ENCODE measurements around the gene LIN28A. TPM values are rescaled to one million over a fixed set of nuclear protein-coding genes. Genes with fewer than 3 reads are reported as not detected.
"Not testable (repeated sequence)": the region's sequence is repeated elsewhere in the genome, so short reads cannot be mapped to it uniquely, and the experiment has no call there.

LIN28A gene
- total and polyA plus RNA-seq, 4 donors: 0.20 TPM; not detected in 3

- H3K27me3 ChIP-seq (ENCODE audit: control insufficient read depth, insufficient read depth, low read length): no peaks in the 10 kb centered on the region
- no peak overlapping the region for H3K4me3 ChIP-seq (ENCODE audit: low read depth, low read length)
- no peak for DNase-seq (ENCODE audit: low read depth in 4 of 6, low spot score in 6 of 6)
- H3K27ac ChIP-seq (ENCODE audit: low read depth, low read length): no peak overlapping the region
- H3K9me3 ChIP-seq (ENCODE audit: control insufficient read depth, insufficient read depth, low read length): no peaks in the 10 kb centered on the region
- H3K4me1 ChIP-seq (ENCODE audit: control insufficient read depth, insufficient read depth, low read length): no peaks in the 10 kb centered on the region
- 65% methylated on average over 5 of the region's 6 CpGs for WGBS (ENCODE audit: insufficient coverage)
- no peaks in the 10 kb centered on the region for H3K36me3 ChIP-seq (ENCODE audit: control insufficient read depth, insufficient read depth, low read length)
Measured at GRCh38 chr1:26370591-26371382, 39.8 kb upstream of the LIN28A start.

GRCh38 chr1:26372039-26372438 lies 38.6 kb upstream of the LIN28A start:
- Histone ChIP-seq H3K36me3 (ENCODE audit: control insufficient read depth, insufficient read depth, low read length) (no peaks in the 10 kb centered on the region), H3K27ac (ENCODE audit: low read depth, low read length) (no peak overlapping the region), H3K4me3 (ENCODE audit: low read depth, low read length) (no peak overlapping the region), H3K27me3 (ENCODE audit: control insufficient read depth, insufficient read depth, low read length) (no peaks in the 10 kb centered on the region), H3K9me3 (ENCODE audit: control insufficient read depth, insufficient read depth, low read length) (no peaks in the 10 kb centered on the region), H3K4me1 (ENCODE audit: control insufficient read depth, insufficient read depth, low read length) (no peaks in the 10 kb centered on the region)
- WGBS (ENCODE audit: insufficient coverage): 83% methylated on average over 2 of the region's 5 CpGs
- DNase-seq (ENCODE audit: low read depth in 4 of 6, low spot score in 6 of 6): no peak

GRCh38 chr1:26372611-26373010 lies 38.0 kb upstream of the LIN28A start, which contains the start of gene ZNF683:
Gene ZNF683, minus strand, starts transcription at chr1:26372750. Its CDS starts 4,179 bp downstream, at chr1:26368571.
- H3K9me3 ChIP-seq (ENCODE audit: control insufficient read depth, insufficient read depth, low read length); H3K27me3 ChIP-seq (ENCODE audit: control insufficient read depth, insufficient read depth, low read length); DNase-seq (ENCODE audit: low read depth in 4 of 6, low spot score in 6 of 6); H3K4me3 ChIP-seq (ENCODE audit: low read depth, low read length); H3K27ac ChIP-seq (ENCODE audit: low read depth, low read length); H3K4me1 ChIP-seq (ENCODE audit: control insufficient read depth, insufficient read depth, low read length); H3K36me3 ChIP-seq (ENCODE audit: control insufficient read depth, insufficient read depth, low read length): not testable (repeated sequence)
- whole genome bisulfite sequencing (ENCODE audit: insufficient coverage): 61% methylated on average over 3 of the region's 3 CpGs

- no peaks in the 10 kb centered on the region for H3K27me3 ChIP-seq (ENCODE audit: control insufficient read depth, insufficient read depth, low read length)
- DNase-seq (ENCODE audit: low read depth in 4 of 6, low spot score in 6 of 6): no peak
- H3K27ac ChIP-seq (ENCODE audit: low read depth, low read length): no peak overlapping the region
- no peak overlapping the region for H3K4me3 ChIP-seq (ENCODE audit: low read depth, low read length)
- H3K4me1 ChIP-seq (ENCODE audit: control insufficient read depth, insufficient read depth, low read length): no peaks in the 10 kb centered on the region
- WGBS (ENCODE audit: insufficient coverage): no CpG with 5 or more reads among the region's 4 CpGs
- H3K36me3 ChIP-seq (ENCODE audit: control insufficient read depth, insufficient read depth, low read length): no peaks in the 10 kb centered on the region
- no peaks in the 10 kb centered on the region for H3K9me3 ChIP-seq (ENCODE audit: control insufficient read depth, insufficient read depth, low read length)
Measured at GRCh38 chr1:26373281-26373680, 37.3 kb upstream of the LIN28A start.

- Histone ChIP-seq H3K27ac (ENCODE audit: low read depth, low read length) (no peak overlapping the region), H3K36me3 (ENCODE audit: control insufficient read depth, insufficient read depth, low read length) (no peaks in the 10 kb centered on the region), H3K9me3 (ENCODE audit: control insufficient read depth, insufficient read depth, low read length) (no peaks in the 10 kb centered on the region), H3K27me3 (ENCODE audit: control insufficient read depth, insufficient read depth, low read length) (no peaks in the 10 kb centered on the region), H3K4me3 (ENCODE audit: low read depth, low read length) (no peak overlapping the region), H3K4me1 (ENCODE audit: control insufficient read depth, insufficient read depth, low read length) (no peaks in the 10 kb centered on the region)
- DNase-seq (ENCODE audit: low read depth in 4 of 6, low spot score in 6 of 6): no peak
- WGBS (ENCODE audit: insufficient coverage): 33% methylated on average over 2 of the region's 2 CpGs
Measured at GRCh38 chr1:26373789-26374188, 36.8 kb upstream of the LIN28A start.

- not testable (repeated sequence) for H3K9me3 ChIP-seq (ENCODE audit: control insufficient read depth, insufficient read depth, low read length); DNase-seq (ENCODE audit: low read depth in 4 of 6, low spot score in 6 of 6); H3K36me3 ChIP-seq (ENCODE audit: control insufficient read depth, insufficient read depth, low read length); H3K27ac ChIP-seq (ENCODE audit: low read depth, low read length); H3K27me3 ChIP-seq (ENCODE audit: control insufficient read depth, insufficient read depth, low read length); H3K4me3 ChIP-seq (ENCODE audit: low read depth, low read length); H3K4me1 ChIP-seq (ENCODE audit: control insufficient read depth, insufficient read depth, low read length)
- WGBS (ENCODE audit: insufficient coverage): 52% methylated on average over 2 of the region's 2 CpGs
Measured at GRCh38 chr1:26374361-26374760, 36.3 kb upstream of the LIN28A start.

- Histone ChIP-seq H3K27me3 (ENCODE audit: control insufficient read depth, insufficient read depth, low read length) (no peaks in the 10 kb centered on the region), H3K36me3 (ENCODE audit: control insufficient read depth, insufficient read depth, low read length) (no peaks in the 10 kb centered on the region), H3K9me3 (ENCODE audit: control insufficient read depth, insufficient read depth, low read length) (no peaks in the 10 kb centered on the region), H3K27ac (ENCODE audit: low read depth, low read length) (no peak overlapping the region), H3K4me3 (ENCODE audit: low read depth, low read length) (no peak overlapping the region), H3K4me1 (ENCODE audit: control insufficient read depth, insufficient read depth, low read length) (no peaks in the 10 kb centered on the region)
- no peak for DNase-seq (ENCODE audit: low read depth in 4 of 6, low spot score in 6 of 6)
- WGBS (ENCODE audit: insufficient coverage): 52% methylated on average over 2 of the region's 6 CpGs
Measured at GRCh38 chr1:26375081-26375480, 35.5 kb upstream of the LIN28A start.

- no peaks in the 10 kb centered on the region for H3K4me1 ChIP-seq (ENCODE audit: control insufficient read depth, insufficient read depth, low read length)
- no peak overlapping the region for H3K4me3 ChIP-seq (ENCODE audit: low read depth, low read length)
- H3K9me3 ChIP-seq (ENCODE audit: control insufficient read depth, insufficient read depth, low read length): no peaks in the 10 kb centered on the region
- H3K27me3 ChIP-seq (ENCODE audit: control insufficient read depth, insufficient read depth, low read length): no peaks in the 10 kb centered on the region
- 100% methylated on average over 2 of the region's 4 CpGs for WGBS (ENCODE audit: insufficient coverage)
- H3K27ac ChIP-seq (ENCODE audit: low read depth, low read length): no peak overlapping the region
- no peak for DNase-seq (ENCODE audit: low read depth in 4 of 6, low spot score in 6 of 6)
- H3K36me3 ChIP-seq (ENCODE audit: control insufficient read depth, insufficient read depth, low read length): no peaks in the 10 kb centered on the region
Measured at GRCh38 chr1:26376050-26376449, 34.6 kb upstream of the LIN28A start.

GRCh38 chr1:26378088-26378878 lies 32.3 kb upstream of the LIN28A start:
- Histone ChIP-seq H3K4me3 (ENCODE audit: low read depth, low read length) (no peak overlapping the region), H3K27ac (ENCODE audit: low read depth, low read length) (no peak overlapping the region), H3K27me3 (ENCODE audit: control insufficient read depth, insufficient read depth, low read length) (no peaks in the 10 kb centered on the region), H3K9me3 (ENCODE audit: control insufficient read depth, insufficient read depth, low read length) (no peaks in the 10 kb centered on the region), H3K4me1 (ENCODE audit: control insufficient read depth, insufficient read depth, low read length) (no peaks in the 10 kb centered on the region), H3K36me3 (ENCODE audit: control insufficient read depth, insufficient read depth, low read length) (no peaks in the 10 kb centered on the region)
- DNase-seq (ENCODE audit: low read depth in 4 of 6, low spot score in 6 of 6): no peak
- WGBS (ENCODE audit: insufficient coverage): 48% methylated on average over 2 of the region's 5 CpGs

GRCh38 chr1:26378879-26379251 lies 31.8 kb upstream of the LIN28A start:
- H3K9me3 ChIP-seq (ENCODE audit: control insufficient read depth, insufficient read depth, low read length): no peaks in the 10 kb centered on the region
- DNase-seq (ENCODE audit: low read depth in 4 of 6, low spot score in 6 of 6): no peak
- no peaks in the 10 kb centered on the region for H3K4me1 ChIP-seq (ENCODE audit: control insufficient read depth, insufficient read depth, low read length)
- no peaks in the 10 kb centered on the region for H3K36me3 ChIP-seq (ENCODE audit: control insufficient read depth, insufficient read depth, low read length)
- no peaks in the 10 kb centered on the region for H3K27me3 ChIP-seq (ENCODE audit: control insufficient read depth, insufficient read depth, low read length)
- no peak overlapping the region for H3K4me3 ChIP-seq (ENCODE audit: low read depth, low read length)
- no peak overlapping the region for H3K27ac ChIP-seq (ENCODE audit: low read depth, low read length)
- 75% methylated on average over 1 of the region's 3 CpGs for WGBS (ENCODE audit: insufficient coverage)

Measured in spinal cord (tissue), 10 donors.